ENCODE results near the gene PITPNM1.

The PITPNM1 gene

GRCh38 chr11:67503119-67504004 is 1.8 kb downstream of the PITPNM1 start:
- no peak for DNase-seq (ENCODE audit: low read depth)

DNA sequence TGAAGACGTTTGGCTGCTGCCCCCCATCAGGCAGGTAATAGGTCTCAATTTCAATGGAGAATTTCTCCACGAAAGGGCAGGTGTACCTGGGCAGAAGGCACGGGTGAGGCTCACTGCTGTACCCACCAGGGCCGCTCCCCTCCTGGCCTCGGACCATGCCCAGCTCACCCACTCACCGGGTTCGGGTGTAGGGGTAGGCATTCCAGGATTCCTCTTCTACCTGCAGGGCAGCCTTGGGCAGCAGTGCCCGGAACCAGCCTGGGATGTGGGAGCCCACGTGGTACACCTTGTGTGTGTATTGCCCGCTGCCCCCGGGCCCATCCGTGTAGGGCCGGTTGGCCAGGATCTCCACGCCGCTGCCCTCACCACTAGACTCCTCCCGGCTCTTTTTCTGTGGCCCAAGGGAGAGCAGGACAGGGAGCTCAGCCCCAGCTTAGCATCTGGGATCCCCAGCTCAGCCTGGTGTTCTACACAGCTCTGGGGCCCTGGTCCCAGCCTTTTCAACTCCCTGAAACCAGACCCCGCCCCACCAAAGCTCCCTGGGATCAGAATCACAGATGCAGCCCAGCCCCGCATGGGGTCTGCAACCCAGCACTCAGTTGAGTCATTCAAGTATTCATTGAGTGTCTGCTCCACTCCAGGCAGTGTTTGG is 2.7 kb downstream of the PITPNM1 start:
- no peak for DNase-seq (ENCODE audit: low read depth)

- DNase-seq (ENCODE audit: low read depth): no peak
Observed at GRCh38 chr11:67501854-67502253, 3.3 kb downstream of the PITPNM1 start.

DNA sequence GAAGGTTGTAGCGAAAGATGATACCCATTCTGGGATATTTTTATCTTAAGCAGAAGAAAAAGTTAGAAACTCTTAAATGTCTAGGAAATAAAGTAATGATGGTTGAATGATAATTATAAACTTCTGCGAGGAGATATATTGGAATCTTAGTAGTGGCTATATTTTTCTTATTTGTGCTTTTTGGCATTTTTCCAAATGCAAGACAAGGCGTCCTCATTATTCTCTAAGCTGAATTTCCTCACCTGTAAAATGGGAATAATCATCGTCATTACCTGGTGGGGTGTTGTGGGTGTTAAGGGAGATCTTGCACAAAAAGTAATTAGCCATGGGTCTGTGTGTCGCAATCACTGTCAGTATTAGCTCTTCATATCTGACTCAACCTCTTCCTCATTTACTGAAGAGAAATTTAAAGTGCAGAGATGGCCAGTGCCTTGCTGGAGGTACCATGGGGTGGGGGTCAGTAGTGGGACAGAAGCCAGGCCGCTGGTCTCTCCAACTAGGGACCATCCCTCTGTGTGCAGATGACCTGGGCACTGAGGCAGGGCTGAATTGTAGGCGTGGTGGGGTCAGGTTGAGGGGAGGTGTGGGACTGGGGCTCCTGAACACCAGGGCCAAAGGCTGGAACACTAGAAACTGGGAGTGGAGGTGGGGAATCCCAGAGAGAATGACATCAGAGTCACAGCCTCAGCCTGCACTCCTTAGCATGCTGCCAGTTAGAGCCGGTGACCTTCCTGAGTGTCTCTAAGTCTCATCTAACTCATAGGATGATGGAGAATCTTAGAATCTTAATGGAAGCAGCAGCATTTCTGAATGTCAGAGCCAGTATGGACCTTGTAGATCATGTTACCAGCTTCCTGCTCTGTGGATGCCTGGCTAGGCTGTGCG is 4.1 kb downstream of the PITPNM1 start:
- no peak for DNase-seq (ENCODE audit: low read depth)

- no peak for DNase-seq (ENCODE audit: low read depth)
Observed at GRCh38 chr11:67500484-67500821, 4.7 kb downstream of the PITPNM1 start.

DNA sequence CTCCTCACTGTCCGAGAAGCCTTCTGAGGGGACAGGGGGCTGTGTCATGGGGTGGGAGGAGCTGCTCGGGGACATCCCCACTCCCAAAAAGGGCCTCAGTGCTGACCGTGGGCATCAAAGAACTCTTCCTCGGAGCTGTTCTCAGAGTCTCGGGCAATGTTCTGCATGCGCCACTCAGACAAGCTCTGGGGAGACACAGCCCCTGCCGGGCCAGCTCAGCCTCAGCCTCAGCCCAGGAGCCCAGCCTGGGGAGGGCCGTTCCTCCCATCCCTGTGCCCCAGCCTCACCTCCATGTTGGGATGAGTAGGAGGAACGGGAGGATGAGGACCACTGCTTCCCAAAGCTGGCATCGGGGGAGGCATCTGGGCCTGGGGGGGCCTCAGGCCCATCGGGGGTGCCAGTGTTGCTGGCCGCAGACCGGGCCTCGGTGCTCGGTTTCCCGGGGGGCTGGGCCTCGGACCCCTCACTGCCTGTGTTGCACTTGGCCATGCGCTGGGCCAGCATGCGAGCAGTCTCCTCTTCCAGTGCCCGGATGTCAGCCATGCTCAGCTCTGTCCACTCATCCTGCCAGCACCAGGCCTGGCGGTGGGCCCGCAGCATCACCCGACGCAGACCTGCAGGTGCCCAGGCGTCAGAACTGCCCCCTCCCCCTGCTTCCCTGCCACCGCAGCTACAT is 5.2 kb downstream of the PITPNM1 start:
- DNase-seq (ENCODE audit: low read depth): no peak

DNA sequence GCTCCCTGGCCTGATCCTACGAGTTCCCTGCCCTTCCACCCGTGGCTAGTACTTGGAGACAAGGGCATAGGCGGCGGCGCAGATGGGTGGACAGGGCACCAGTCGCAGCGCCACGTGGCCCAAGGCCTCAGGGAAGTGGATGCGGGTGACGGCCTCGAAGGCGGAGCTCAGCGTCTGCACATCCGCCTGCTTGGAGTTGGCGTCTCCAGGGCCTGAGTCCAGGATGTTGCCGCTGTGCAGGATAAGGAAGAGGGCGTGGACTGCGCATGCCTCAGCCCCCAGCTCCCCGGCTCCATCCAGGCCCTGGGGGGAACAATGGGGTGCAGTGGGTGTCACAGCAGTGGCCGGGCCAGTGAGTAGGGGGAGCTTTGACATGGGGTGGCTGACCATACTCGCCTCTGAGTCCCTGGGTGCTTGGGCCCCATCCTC is 6.6 kb downstream of the PITPNM1 start:
- DNase-seq (ENCODE audit: low read depth): no peak

- DNase-seq (ENCODE audit: low read depth): no peak
Observed at GRCh38 chr11:67497656-67498291, 7.4 kb downstream of the PITPNM1 start.

- no peak for DNase-seq (ENCODE audit: low read depth)
Observed at GRCh38 chr11:67496113-67496512, 9.1 kb downstream of the PITPNM1 start.

GRCh38 chr11:67495234-67496005 is 9.7 kb downstream of the PITPNM1 start:
- no peak for DNase-seq (ENCODE audit: low read depth)

GRCh38 chr11:67494371-67495233 is 10.6 kb downstream of the PITPNM1 start:
- DNase-seq (ENCODE audit: low read depth): no peak

- no peak for DNase-seq (ENCODE audit: low read depth)
Observed at GRCh38 chr11:67493548-67494370, 11.4 kb downstream of the PITPNM1 start.

DNA sequence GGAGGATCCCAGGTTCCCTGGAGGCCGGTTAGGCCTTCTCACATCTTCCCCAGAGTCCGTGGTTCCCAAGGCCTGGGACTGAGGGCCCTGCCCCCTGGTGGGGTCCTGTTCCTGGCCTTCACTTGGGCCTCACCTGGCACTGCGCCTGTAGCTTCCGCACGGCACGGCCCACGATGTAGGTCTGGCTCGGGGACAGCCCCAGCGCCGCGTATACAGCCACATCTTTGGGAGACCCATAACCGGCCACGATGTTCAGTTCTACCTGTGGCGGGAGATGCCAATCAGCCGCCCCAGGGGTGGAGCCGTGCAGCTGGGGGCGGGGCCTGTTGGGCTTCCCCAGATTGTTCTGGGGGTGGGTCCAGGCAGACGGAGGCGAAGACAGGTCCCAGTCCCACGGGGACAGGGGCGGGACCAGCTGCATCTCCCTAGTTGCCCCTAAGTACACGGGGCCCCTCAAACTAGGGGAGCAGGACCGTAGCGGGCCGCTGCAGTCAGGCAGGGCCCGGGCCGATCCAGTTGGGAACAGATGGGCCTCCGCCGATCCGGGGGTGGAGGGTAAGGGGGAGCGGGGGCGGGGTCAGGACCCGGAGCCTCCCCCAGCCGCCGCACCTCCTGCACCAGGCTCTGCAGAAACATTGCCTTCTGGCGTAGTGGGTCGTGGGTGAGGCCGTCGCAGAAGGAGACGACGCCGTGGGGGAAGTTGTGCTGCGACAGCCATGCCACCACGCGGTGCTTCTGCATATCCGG is 12.2 kb downstream of the PITPNM1 start:
- DNase-seq (ENCODE audit: low read depth): no peak

- no peak for DNase-seq (ENCODE audit: low read depth)
Observed at GRCh38 chr11:67492069-67492727, 13.0 kb downstream of the PITPNM1 start.

DNA sequence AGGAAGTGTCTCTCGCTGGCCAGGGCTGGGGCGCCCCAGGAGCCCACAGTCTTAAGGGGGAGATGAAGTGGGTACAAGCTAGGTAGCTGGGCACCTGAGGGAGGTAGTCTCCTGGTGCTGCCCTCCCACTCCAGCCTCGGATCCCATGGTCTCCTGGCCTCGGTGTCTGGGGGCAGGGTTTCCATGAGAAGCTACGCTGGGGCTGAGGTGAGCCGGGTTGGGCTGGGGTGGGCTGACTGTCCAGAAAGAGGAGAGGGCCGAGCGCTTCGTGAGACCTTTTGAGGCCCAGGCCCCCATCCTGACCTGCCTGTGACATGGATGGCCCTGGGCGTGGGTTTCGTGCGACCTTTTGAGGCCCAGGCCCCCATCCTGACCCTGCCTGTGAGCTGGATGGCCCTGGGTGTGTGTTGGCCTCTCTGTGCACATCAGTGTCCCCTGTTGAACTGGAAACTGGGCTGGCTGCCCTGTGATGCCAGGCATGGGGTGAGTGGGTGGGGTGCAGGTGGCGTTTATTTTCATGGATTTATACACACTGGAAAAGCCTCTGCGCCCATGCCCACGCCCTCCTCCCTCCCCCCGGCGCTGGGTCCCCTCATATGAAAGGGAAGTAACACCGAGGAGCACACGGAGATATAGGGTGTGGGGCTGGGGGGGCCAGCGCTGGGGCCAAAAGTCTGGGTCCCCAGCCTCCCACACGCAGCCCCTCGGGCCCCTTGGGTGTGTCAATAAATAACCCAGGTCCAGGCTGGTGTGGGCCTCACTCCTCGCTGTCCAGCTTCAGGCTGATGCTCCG is 13.7 kb downstream of the PITPNM1 start:
- DNase-seq (ENCODE audit: low read depth): no peak

- DNase-seq (ENCODE audit: low read depth): no peak
Observed at GRCh38 chr11:67490727-67491065, 14.5 kb downstream of the PITPNM1 start.
